Duodenal mucosa (tissue), 2 donors: ENCODE measurements around the gene UNC13A.

Source experiments
- H3K27ac ChIP-seq: one replicate; pipeline ENCODE4 v1.7.0; 2013; ENCODE audit warnings: low read depth, low read length
- H3K27me3 ChIP-seq, 2 donors: one replicate each; pipeline ENCODE4 v1.7.0; 2013; ENCODE audit warnings: low read length in 2 of 2, control low read depth in 1 of 2; ENCODE audit not compliant: insufficient read depth in 2 of 2, control insufficient read depth in 1 of 2
- H3K36me3 ChIP-seq, 2 donors: one replicate each; pipeline ENCODE4 v1.7.0; 2013; ENCODE audit warnings: low read length in 2 of 2, control low read depth in 1 of 2; ENCODE audit not compliant: insufficient read depth in 2 of 2, control insufficient read depth in 1 of 2
- H3K4me1 ChIP-seq, 2 donors: one replicate each; pipeline ENCODE4 v1.7.0; 2013; ENCODE audit warnings: low read length in 2 of 2, control low read depth in 1 of 2; ENCODE audit not compliant: insufficient read depth in 2 of 2, control insufficient read depth in 1 of 2
- H3K4me3 ChIP-seq, 2 donors: one replicate each; pipeline ENCODE4 v1.7.0; 2013; ENCODE audit warnings: low read length in 2 of 2, low read depth in 1 of 2
- H3K9ac ChIP-seq, 2 donors: one replicate each; pipeline ENCODE4 v1.7.0; 2013; ENCODE audit warnings: low read length in 2 of 2, low read depth in 1 of 2
- H3K9me3 ChIP-seq, 2 donors: one replicate each; pipeline ENCODE4 v1.7.0; 2013; ENCODE audit warnings: low read length in 2 of 2, control low read depth in 1 of 2; ENCODE audit not compliant: control insufficient read depth in 1 of 2

Gene UNC13A

GRCh38 chr19:17711851-17712250 lies 23.7 kb upstream of the UNC13A start:
- no peaks in the 10 kb centered on the region for H3K36me3 ChIP-seq
- H3K4me3 ChIP-seq: no peak overlapping the region
- H3K27me3 ChIP-seq: no peaks in the 10 kb centered on the region
- no peaks in the 10 kb centered on the region for H3K9me3 ChIP-seq
- H3K27ac ChIP-seq: no peak overlapping the region
- H3K4me1 ChIP-seq: no peaks in the 10 kb centered on the region
- H3K9ac ChIP-seq: no peak overlapping the region

DNA sequence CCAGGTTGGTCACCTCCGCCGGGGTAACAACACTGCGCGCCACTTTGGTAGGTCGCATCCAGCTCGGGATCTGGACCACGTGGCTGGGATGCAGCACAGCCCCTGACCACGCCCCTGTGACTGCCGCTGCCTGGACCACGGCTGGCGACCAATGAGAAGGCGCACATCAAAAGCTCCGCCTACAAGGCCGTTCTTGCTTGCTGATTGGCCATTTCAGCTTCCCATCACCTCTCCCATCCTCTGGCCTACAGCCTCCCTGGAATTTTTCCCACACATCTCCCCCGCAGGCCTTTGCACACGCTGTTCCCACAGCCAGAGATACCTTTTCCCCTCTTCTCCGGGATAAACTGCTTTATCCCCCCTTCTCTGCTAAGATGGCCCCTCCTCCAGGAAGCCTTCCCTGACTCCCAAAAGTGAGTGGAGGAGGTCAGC lies 18.6 kb upstream of the UNC13A start:
- Histone ChIP-seq H3K4me3 (no peak overlapping the region), H3K27ac (no peak overlapping the region), H3K9me3 (no peaks in the 10 kb centered on the region), H3K4me1 (peaks cover 0 to 4% of the 10 kb centered on the region in 2 donors), H3K36me3 (no peaks in the 10 kb centered on the region), H3K27me3 (no peaks in the 10 kb centered on the region), H3K9ac (no peak overlapping the region)

DNA sequence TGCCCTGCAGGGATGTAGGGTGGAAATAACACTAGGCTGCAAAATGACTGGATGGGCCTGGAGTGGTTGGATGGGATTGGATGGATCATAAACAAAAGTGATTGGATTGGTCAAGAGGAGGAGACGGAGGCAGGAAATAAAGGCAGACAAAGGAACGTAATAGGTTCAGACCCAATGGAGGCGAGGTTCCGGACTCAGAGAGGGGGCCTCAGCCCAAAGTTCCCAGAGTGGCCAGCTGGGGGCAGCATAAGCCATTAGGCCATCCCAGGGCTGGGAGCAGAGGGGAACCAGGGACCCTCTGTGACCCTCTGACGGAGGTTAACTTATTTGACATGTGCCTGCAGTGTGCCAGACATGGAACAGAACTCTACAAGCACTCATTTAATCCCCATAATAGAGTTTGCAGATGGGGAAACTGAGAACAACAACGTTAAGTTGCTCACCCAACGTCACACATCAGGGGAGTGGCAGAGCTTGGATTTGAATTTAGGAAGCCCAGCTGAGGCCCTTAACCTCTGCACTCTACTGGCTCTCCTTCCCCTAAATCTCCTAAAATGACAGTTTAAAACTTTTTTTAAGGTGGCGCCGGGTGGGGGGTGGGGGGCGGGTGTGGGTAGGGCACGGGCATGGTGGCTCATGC lies 15.8 kb upstream of the UNC13A start:
- Histone ChIP-seq H3K27me3 (peaks cover 3 to 4% of the 10 kb centered on the region in 2 donors), H3K4me3 (no peak overlapping the region), H3K27ac (no peak overlapping the region), H3K9ac (no peak overlapping the region), H3K4me1 (peaks cover 0 to 4% of the 10 kb centered on the region in 2 donors), H3K9me3 (no peaks in the 10 kb centered on the region), H3K36me3 (no peaks in the 10 kb centered on the region)

DNA sequence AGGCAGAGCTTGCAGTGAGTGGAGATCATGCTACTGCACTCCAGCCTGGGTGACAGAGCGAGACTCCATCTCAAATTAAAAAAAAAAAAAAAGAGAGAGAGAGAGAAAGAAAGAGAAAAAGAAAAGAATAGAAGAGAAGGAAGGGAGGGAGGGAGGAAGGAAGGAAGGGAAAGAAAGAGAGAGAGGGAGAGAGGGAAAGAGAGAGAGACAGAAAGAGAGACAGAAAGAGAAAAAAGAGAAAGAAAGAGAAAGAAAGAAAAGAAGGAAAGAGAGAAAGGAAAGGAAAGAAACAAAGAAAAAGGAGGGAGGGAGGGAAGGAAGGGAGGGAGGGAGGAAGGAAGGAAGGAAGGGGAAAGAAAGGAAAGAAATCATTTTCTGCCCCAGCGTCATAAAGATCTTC lies 7.0 kb upstream of the UNC13A start:
- Histone ChIP-seq H3K36me3 (no peaks in the 10 kb centered on the region), H3K9me3 (no peaks in the 10 kb centered on the region), H3K4me3 (no peak overlapping the region), H3K4me1 (no peaks in the 10 kb centered on the region), H3K9ac (no peak overlapping the region), H3K27ac (no peak overlapping the region), H3K27me3 (peaks cover 5 to 7% of the 10 kb centered on the region in 2 donors)

GRCh38 chr19:17692566-17692965 lies 4.4 kb upstream of the UNC13A start:
- Histone ChIP-seq H3K27ac (no peak overlapping the region), H3K4me1 (no peaks in the 10 kb centered on the region), H3K9me3 (no peaks in the 10 kb centered on the region), H3K4me3 (no peak overlapping the region), H3K9ac (no peak overlapping the region), H3K27me3 (peaks cover 9 to 12% of the 10 kb centered on the region in 2 donors), H3K36me3 (no peaks in the 10 kb centered on the region)

DNA sequence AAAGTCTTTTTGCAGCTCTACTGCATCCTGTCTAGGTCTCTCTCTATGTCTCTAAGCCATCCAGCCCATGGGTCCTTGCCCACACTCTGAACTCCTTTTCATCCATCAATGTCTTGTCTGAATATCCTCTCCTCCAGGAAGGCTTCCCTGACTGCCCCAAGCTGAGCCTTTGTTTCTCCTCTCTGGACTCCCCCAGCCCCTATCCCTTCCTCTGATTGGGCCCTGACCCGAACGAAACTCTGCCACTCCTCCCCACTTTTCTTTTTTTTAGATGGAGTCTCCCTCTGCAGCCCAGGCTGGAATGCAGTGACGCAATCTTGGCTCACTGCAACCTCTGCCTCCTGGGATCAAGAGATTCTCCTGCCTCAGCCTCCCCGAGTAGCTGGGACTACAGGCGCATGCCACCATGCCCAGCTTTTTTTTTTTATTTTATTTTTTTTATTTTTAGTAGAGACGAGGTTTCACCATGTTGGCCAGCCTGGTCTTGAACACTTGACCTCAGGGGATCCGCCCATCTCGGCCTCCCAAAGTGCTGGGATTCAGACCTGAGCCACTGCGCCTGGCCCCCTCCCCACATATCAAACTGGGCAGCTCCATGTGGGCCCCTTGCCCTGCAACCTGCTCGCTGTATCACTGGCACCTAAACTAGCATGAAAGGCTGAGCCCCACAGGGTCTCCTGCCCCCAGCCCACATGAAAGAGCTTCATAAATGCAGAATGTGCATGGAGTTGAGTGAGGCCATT lies 870 bp upstream of the UNC13A start:
- Histone ChIP-seq H3K4me3 (no peak overlapping the region), H3K9ac (no peak overlapping the region), H3K27ac (no peak overlapping the region), H3K4me1 (peaks cover 0 to 3% of the 10 kb centered on the region in 2 donors), H3K36me3 (no peaks in the 10 kb centered on the region), H3K27me3 (peaks cover 35 to 36% of the 10 kb centered on the region in 2 donors), H3K9me3 (no peaks in the 10 kb centered on the region)

DNA sequence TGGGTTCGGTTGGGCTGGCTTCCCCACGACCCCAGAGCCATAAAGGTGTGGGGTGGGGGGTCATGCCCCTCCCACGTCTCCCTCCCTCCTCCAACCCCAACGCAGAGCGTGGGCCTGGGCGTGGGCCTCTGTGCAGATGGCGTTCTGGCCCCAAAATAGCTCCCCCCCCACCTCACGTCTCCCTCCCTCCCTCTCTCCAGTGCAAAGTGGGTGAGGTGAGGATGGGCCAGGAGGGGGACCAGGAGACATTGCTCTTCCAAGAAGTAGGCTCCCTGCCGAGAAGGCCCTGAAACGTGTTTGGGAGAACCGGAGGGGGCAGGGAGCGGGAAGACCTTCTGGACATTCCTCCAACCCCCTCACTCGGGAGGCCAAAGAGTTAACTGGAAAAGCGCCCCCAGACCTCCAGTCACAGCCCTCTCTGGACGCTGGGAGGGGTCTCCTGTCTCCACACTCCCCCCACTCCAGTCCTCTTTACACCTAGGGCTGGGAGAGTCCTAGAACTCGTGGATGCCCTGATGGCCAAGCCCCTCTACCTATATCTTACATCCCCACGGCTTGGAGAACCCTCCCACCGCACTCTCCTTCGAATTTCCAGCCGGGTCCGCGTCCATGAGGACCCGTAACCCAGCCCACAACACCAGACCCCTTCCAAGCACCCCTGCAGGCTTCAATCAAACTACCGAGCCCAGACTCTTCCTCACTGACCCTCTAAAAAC lies 855 bp downstream of the UNC13A start:
- no peak overlapping the region for H3K9ac ChIP-seq
- no peak overlapping the region for H3K4me3 ChIP-seq
- H3K4me1 ChIP-seq: peaks cover 0 to 3% of the 10 kb centered on the region in 2 donors
- H3K36me3 ChIP-seq: no peaks in the 10 kb centered on the region
- H3K27me3 ChIP-seq: peaks cover 39 to 40% of the 10 kb centered on the region in 2 donors
- H3K9me3 ChIP-seq: no peaks in the 10 kb centered on the region
- H3K27ac ChIP-seq: no peak overlapping the region

- H3K4me3 ChIP-seq: no peak overlapping the region
- H3K27ac ChIP-seq: no peak overlapping the region
- H3K9me3 ChIP-seq: no peaks in the 10 kb centered on the region
- H3K9ac ChIP-seq: no peak overlapping the region
- peaks cover 40% of the 10 kb centered on the region in 2 donors for H3K27me3 ChIP-seq
- H3K36me3 ChIP-seq: no peaks in the 10 kb centered on the region
- H3K4me1 ChIP-seq: peaks cover 0 to 3% of the 10 kb centered on the region in 2 donors
Observed at GRCh38 chr19:17686592-17687024, 1.5 kb downstream of the UNC13A start.

DNA sequence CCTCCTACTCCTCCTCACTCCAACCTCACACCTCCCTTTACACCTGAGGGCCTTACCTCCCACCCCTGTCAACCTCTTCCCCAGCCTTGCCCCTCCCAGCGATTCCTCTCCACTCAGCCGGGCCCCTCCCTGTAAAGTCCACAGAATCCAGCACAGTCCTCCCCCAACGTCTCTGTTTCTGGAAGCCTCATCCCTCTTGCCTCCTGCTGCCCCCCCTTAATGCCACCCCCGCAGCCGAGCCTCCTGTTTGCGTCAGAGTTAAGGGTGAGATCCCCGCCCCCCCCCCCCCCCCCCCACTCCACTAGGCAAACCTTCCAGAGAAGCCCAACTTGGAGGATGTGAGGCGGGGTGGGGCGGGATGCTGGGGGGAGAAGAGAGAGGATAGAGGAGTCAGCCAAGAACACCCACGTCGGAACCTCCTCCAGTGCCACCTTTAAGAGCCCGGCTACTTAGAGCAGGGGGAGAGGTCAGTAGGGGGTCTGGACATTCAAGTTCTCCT lies 2.1 kb downstream of the UNC13A start:
- H3K9me3 ChIP-seq: no peaks in the 10 kb centered on the region
- no peak overlapping the region for H3K27ac ChIP-seq
- no peak overlapping the region for H3K9ac ChIP-seq
- H3K27me3 ChIP-seq: peaks cover 44% of the 10 kb centered on the region in 2 donors
- H3K4me1 ChIP-seq: peaks cover 0 to 3% of the 10 kb centered on the region in 2 donors
- no peaks in the 10 kb centered on the region for H3K36me3 ChIP-seq
- no peak overlapping the region for H3K4me3 ChIP-seq
